Hematopoietic multipotent progenitor cell treated with erythropoietin and hydrocortisone succinate and interleukin-3 and kit ligand, for 15 days (in vitro differentiated cells): ENCODE data around the gene USP27X.

Source experiments
- DNase-seq: peaks from one replicate; pipeline ENCODE4 v3.0.0-alpha.2; 2015; ENCODE audit warnings: low spot score

USP27X gene

DNA sequence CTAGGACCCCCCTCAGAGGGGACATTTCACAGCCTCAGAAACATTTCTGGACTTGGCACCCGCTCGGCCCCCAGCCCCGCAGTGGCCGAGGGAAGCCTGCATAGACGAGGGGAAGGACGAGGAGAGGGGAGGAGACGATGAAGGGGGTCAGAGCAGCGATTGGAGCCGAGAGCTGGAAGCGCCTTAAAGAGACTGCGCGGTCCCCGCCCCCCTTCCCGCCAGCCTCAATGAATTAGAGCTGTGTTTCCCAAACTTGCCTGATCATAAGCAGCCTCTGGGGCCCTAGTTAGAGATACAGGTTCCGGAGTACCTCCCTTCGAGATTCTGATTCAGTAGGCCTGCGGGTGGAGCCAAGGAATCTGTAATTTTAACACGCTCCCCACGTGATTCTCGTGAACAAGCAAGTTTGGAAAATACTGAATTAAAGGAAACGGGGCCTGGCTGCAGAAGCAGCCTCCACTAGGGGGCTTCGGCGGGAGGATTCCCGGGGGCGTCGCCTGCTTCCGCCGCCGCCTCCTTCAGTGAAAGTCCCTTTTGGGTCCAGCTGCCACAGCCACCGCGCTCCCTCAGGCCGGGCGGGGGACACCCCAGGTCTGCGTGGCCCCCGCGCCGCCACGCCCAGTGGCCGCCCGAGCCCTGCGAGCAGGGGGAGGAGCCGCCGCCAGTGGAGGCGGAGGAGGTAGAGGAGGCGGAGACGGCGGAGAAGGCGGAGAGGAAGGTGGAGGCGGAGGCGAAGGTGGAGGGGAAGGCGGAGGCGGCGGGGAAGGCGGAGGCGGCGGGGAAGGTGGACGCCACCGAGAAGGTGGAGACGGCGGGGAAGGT is at the start of gene USP27X:
Gene USP27X, plus strand, starts transcription at position 651 of the 822 bp plus-strand sequence. CDS start 824 bp downstream, outside the sequence.
- DNase-seq = peak; percentile 80

DNA sequence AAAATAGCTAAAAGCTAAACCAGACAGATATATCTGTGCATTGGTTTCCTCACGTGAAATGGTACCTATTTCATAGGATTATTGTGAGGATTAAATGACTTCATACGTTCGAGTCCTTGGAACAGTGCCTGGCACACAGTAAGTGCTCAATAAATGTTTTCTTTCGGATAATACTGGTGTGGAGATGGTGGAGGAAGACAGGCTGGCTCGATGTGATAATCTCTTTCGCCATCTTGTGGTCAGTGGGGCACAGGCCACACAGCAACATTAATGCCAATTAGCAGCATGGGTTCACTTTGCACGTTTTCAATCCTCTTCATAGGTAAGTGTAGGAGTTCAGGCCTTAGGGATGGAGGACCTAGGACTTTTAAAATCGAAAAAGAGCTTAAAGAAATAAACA is 40.9 kb upstream of the USP27X start:
- DNase-seq = peak; percentile 2

DNA sequence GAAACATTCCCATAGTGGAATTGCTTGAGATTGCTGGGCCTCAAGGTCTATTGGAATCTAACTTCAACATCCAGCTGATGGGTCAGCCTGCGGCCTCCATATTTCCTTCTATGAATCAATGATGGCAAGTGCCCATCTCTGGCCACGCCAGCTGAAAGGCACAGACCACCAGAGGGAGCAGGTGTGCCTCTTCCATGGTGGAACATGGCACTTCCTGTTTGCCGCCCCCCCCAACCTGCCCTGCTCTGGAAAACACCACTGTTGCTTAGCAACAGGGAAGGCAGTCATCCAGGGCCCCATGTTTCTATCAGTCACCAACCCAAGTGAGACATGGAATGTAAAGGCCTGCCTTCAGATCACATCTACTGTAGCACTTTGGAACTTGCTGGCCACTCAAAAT is 38.6 kb upstream of the USP27X start:
- DNase-seq = peak; percentile 5

DNA sequence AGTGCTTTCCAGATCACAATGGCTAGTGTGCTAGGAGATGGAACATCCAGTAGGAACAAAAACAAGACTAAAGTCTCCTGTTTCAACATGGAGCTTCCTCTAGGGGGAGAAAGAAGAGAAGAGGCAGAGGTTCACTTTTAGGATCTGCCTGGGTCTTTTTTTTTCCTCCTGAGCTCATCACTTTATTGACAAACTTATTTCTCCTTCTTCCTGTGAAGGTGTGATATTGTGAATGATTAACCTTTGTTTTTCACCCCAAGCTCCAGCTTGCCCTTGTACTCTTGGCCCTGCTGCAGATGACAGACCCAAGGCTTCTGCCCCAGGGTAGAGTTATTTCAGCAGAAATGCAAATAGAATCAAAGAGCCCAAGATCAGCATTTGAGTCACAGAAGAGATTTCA is 36.7 kb upstream of the USP27X start:
- no peak for DNase-seq

DNA sequence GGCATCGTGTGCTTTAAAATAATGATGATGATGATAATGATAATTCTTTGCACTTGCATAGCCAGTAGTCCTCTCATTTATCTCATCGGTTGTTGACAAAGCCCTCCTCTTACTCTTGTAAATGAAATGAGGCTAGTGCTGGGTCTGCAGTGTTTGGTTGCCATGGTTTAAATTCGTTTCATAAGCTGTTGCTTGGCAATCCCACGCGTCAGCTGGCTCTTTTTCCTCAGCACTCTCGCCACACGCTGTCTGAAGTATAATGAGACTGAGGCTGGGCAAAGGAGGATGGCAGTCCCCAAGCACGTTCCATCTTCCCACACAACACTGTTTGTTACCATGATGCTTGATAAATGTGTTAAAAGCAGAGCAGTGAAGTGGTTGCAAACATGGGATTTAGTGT is 34.7 kb upstream of the USP27X start:
- DNase-seq = no peak

DNA sequence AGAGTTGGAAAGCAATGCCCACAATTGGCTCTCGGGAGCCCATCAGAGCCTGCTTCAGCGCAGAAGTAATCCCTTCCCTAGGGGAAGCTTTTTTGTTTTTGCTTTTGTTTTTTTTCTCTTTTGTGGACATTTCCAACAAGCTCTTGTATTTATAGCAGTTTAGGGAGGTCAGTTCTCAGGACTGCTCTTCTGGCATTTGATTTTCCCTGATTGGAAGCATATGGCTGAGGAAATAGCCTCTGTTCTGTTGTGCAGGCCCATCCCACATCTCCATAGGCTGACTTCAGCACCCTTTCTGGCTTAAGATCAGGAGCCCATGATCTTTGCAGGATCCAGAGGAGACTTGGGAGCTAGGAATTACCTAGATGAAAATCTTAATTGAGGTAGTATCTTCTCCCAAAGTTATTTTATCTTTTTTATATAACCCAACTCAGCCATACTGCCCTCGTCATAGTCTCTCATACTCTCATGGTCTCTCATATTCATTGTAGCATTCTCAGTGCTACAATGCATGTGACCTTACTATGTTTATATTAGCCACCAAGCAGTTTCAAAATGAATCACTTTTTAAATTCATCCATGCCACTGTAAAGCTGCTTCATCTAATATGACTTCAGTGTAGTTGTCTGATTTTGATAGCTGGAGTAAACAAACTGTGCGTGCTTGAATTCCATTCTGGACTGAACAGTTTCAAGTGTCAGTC is 33.4 kb upstream of the USP27X start:
- no peak for DNase-seq

DNA sequence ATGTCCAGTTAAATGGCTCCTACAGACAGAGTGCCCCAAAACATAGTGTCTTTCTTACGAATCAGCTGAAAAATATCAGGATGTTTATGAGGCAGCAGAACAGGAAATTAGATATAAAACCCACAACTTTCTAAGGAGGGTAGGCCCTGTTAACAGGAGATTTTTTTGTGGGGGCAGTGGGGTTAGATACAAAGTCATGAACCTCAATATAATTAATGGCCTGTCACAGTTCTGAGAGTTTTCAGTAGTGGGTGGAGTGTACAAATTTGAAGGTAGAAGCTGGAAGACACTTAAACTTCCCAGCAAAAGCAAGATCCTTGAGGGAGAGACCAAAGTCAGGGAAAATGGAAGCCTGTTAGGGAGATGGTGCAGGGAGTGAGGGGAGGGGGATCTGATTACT is 32.8 kb upstream of the USP27X start:
- DNase-seq = no peak

DNA sequence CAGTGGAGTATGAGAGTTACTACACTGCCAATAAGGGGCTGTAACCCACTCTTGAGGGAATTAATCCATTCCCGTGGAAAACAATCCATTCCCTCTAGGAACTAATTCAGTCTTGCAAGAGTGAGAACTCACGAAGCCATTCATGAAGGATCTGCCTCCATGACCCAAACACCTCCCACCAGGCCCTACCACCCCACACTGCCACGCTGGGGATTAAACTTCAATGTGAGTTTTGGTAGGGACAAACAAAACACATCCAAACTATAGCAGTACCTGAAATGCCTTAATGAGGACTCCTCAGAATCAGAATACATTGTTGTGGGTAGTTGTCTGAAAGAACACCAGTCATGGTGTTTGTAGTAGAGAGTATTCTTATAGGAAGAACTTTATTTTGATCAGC is 31.0 kb upstream of the USP27X start:
- DNase-seq = no peak

DNA sequence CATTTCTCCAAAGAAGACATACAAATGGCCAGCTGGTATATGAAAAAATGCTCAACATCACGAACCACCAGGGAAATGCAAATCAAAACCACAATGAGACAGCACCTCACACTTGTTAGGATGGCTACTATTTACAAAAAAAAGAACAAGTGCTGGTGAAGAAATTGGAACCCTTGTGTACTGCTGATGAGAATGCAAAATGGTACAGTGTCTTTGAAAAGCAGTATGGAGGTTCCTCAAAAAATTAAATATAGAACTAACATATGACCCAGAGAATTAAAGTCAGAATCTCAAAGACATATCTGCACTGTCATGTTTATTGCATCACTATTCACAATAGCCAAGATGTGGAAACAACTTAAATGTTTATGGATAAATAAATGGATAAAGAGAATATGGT is 29.3 kb upstream of the USP27X start:
- no peak for DNase-seq

DNA sequence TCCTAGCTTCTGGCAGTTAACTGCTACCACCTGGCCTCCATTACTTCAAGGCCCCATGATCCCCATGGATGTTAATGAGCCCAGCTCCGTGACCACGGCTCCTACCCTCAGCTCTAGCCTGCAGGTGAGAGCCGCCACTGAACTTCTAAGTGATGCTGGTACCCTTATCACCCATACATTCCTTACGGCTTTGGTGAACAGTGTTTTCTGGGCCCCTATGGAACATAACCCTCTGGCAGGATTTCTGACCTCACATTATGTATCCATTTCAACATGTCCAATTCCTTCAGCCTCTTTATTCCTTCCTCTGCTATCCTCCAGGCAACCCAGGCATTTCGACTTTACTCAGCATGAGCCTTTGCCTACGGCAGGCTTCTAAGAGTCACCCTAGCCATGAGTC is 25.6 kb upstream of the USP27X start:
- DNase-seq = no peak

DNA sequence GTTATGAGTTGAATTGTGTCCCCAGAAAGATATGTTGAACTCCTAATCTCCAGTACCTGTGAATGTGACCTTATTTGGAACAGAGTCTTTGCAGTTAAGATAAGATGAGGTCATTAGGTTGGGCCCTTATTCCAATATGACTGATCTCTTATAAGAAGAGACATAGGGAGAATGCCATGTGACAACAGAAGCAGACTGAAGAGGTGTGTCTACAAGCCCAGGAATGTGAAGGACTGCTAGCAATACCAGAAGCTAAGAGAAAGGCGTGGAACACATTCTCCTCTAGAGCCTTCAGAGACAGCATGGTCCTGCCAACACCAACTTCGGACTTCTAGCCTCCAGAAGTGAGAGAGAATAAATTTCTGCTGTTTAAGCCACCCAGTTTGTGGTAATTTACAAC is 22.5 kb upstream of the USP27X start:
- no peak for DNase-seq

DNA sequence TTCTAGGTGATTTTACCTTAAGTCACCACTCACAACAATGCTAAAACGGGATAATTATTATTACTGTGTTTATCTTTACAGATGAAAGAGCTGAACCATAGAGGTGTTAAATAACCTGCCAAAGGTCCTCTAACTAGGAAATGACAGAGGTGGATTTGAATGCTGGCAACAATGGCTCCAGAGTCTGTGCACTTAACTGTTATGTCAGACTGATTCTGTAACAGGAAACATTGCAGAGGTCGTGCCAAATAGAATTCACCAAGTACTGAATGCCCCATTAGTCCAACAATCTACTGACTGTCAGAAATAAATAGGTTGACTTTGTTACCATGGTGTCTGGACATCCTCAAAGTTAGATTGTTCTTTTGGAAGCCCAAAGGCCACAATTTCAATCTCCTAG is 20.9 kb upstream of the USP27X start:
- no peak for DNase-seq

DNA sequence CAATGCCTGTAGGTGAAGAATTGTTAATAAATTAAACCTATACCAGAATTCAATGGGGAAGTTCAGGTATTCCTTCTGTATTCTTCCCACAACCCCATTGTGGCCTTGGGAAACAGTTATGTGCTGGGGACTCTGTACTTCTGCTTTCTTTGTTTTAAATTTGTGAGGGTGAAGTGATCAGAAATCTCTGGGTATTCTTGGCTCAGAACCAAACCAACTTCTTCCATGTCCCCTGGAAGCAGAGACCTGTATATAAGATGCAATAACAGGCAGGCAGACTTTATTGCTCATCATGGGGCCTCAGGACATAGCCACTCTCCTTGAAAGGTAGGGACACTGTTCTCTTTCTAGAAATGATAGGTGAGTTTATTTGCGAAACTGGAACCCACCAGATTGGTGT is 19.8 kb upstream of the USP27X start:
- DNase-seq = no peak

DNA sequence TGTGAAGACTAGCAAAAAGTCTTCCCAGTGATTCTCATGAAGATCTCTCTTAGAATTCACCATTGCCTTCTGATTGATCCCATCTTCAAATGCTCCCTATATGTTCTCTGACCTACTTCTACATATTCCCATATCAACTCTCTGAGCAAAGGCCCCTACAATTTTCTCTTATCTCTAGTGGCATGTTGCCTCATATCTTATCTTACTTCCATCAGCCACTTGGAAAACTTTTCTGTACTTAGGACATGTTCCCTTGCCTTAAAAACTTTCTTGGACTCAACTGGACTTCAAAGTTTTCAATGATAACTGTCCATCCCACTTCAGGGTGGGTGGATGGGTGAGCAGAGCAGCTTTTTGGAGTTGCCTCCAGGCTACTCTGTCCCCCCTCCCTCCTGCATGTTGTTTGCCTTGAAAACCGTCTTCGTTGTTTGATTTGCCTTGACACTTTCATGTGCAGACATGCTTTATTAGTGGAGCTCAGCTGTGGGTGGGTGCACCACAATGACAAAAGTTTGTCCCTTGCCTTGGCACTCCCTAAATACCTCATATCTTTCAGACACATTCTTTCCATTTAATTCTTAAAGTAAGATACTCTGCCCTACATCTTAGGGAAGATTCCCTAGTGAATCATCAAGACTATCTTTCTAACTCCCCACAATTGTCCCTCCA is 18.3 kb upstream of the USP27X start:
- no peak for DNase-seq

DNA sequence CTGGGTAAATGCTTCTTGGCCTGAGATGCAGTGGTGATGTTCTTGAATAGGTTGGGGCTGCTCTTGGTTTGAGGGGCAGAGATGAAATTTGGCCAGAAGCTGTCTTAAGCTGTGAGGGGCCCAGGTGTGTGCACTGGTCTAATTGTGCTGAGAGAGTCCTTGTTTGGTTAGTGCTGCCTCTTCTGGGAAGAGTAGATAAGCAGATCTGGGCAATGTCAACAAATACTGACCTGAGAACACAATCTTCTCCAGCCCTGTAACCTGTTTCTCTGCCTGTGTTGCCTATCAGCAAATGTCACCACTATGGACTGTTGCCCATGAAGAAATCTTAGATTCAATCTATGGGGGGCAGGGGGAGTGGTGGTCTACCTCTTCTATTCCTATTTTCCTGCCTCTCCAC is 17.2 kb upstream of the USP27X start:
- no peak for DNase-seq

DNA sequence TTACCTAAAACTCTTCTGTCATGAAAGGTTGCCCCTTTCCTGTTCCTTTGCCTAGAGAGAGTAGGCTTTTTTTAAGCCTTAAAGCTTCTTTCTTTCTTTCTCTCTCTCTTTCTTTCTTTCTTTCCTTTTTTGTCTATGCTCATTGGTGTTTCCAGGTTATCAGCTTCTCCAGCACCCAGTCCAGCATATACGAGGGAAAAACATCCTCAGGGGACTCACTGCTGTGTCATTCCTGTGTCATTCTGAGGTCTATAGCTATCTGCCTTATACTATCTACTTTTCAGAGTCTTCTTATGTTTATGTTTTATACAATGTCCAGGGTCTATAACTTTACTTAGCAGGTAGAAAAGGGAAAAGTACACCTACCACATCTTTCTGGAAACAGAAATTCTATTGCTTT is 10.5 kb upstream of the USP27X start:
- DNase-seq = no peak

DNA sequence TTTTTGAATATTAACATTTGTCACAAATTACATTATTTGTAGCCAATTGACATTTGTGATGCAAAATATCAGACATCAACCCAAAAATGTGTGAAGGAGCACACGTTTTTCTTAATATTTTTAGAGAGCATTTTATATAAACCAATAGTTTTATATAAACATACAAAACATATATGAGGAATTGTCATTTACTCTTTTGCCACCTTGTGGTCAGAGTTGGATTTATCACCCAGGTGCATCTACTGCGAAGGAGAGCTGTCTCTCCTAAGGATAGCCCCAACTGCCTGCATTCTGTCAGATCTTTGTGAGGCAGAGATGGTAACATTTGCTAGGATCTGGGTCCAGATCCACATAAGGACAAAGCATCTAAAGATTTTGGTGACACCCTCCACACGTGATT is 2.5 kb upstream of the USP27X start:
- peak; percentile 9 for DNase-seq

DNA sequence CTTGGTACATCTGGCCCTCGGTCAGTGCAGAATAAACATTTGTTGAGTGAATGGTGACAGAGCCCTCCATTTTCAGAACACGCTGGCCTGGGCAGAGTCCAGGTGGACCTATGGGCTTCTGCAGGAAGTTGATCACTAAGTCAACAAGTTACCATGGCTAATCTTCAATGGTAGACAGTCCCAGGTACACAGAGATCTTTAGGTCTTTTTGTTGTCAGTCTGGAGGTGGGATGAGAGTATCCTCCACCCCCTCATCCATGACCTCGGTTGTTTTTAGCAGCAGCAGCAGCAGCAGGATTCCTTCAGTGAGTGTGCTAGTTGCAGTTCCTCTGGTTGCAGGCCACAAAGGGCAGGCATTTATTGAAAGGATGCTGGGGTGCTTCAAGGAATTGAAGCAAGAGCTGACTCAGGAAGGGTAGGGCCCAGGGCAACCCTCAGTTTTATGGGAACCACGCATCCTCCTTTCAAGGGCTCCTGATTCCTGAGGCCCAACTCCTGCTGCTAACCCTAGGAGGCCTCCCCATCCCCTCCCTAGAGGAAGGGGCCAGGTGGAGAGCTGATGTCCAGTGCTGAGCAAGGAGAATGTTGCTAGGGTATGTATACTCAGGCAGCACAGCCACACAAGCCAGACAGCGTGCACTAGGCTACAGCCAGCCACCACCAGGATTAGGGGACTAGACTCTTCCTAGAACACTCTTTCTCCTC is 1.7 kb upstream of the USP27X start:
- DNase-seq = no peak

DNA sequence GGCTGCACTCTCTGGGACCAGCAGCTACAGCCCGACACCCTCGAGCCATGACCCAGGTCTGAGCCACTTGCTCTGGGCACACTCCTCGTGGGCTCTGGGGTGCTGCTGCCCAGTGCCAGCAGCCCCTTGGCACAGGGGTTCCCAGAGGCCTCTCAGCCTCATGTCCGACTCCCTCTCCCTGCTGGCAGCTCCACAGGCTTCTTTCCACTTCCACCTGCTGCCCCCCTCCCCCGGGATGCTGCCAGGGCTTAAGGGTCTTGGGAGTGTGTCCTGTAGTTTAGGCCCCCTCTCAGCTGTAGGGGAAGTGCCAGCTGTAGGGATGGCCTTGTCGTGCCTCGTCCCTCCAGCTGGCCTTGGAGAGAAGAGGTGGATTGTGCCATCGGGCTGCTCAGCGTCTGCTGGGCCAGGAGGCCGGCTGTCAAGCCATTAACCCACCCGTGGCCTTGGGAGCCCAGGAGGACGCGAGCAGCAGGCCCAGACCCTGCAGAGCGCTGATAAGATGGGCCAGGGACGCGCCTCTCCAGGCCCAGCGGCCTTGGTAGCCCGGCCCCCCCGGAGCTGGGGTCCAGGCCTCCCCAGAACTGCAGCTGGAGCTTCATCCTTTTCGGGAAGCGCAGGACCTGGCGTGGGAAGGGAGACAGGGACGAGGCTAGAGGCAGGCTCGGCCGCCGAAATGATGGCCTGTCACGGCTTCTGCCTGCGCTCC is 1.0 kb upstream of the USP27X start:
- DNase-seq = no peak

DNA sequence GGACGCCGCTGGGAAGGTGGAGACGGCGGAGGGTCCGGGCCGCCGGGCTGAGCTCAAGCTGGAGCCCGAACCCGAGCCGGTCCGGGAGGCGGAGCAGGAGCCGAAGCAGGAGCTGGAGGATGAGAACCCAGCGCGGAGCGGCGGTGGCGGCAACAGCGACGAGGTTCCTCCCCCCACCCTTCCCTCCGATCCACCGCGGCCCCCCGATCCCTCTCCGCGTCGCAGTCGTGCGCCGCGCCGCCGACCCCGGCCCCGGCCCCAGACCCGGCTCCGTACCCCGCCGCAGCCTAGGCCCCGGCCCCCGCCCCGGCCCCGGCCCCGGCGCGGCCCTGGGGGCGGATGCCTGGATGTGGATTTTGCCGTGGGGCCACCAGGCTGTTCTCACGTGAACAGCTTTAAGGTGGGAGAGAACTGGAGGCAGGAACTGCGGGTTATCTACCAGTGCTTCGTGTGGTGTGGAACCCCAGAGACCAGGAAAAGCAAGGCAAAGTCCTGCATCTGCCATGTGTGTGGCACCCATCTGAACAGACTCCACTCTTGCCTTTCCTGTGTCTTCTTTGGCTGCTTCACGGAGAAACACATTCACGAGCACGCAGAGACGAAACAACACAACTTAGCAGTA is 483 bp downstream of the USP27X start:
- DNase-seq = no peak

DNA sequence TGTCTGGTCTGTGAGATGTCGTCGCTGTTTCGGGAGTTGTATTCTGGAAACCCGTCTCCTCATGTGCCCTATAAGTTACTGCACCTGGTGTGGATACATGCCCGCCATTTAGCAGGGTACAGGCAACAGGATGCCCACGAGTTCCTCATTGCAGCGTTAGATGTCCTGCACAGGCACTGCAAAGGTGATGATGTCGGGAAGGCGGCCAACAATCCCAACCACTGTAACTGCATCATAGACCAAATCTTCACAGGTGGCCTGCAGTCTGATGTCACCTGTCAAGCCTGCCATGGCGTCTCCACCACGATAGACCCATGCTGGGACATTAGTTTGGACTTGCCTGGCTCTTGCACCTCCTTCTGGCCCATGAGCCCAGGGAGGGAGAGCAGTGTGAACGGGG is 1.4 kb downstream of the USP27X start:
- DNase-seq = no peak
